Tibial nerve (tissue), 4 donors: ENCODE data around the gene SNX33. TPM values are rescaled to one million over a fixed set of nuclear protein-coding genes. Genes with fewer than 3 reads are reported as not detected.

Experiments
- DNase-seq, 2 donors: peaks; one replicate each; pipeline ENCODE4 v3.0.0-alpha.2; 2019; ENCODE audit warnings: low spot score in 2 of 2
- H3K27ac ChIP-seq, 4 donors: fragments of 200-600 bp; sonication (generic) in 3 of 4; one replicate each; pipeline ENCODE4 v1.5.1; 2017 to 2019; ENCODE audit warnings: mild to moderate bottlenecking in 1 of 4
- H3K27me3 ChIP-seq, 2 donors: fragments of 200-600 bp; sonication (generic) in 1 of 2; one replicate each; pipeline versions ENCODE4 v1.5.1 to v1.6.0; 2017 to 2019
- H3K36me3 ChIP-seq, 3 donors: fragments of 200-600 bp; sonication (generic); one replicate each; pipeline ENCODE4 v1.5.1; 2018 to 2019
- H3K4me1 ChIP-seq, 4 donors: fragments of 200-600 bp; sonication (generic) in 3 of 4; one replicate each; pipeline ENCODE4 v1.5.1; 2017 to 2019
- H3K4me3 ChIP-seq, 4 donors: fragments of 200-600 bp; sonication (generic) in 3 of 4; one replicate each; pipeline ENCODE4 v1.5.1; 2017 to 2019; ENCODE audit warnings: mild to moderate bottlenecking in 1 of 4, moderate library complexity in 1 of 4
- H3K9me3 ChIP-seq, 4 donors: fragments of 200-600 bp; sonication (generic) in 3 of 4; one replicate each; pipeline ENCODE4 v1.5.1; 2017 to 2019
- CTCF ChIP-seq, 5 experiments: fragments of 200-600 bp in 3 of 5; fragments of 450-650 bp in 2 of 5; sonication (generic) in 3 of 5; IDR thresholded peaks; one replicate each; pipeline ENCODE4 v1.5.1; 2016 to 2019; ENCODE audit warnings: antibody characterized with exemption in 5 of 5, mild to moderate bottlenecking in 3 of 5, moderate library complexity in 2 of 5
- EP300 ChIP-seq, 2 donors: sonication (generic); formaldehyde crosslinking; IDR thresholded peaks; one replicate each; pipeline ENCODE4 v1.6.1; 2017; ENCODE audit warnings: antibody characterized with exemption in 2 of 2, mild to moderate bottlenecking in 1 of 2
- POLR2A ChIP-seq, 2 donors: fragments of 450-650 bp; IDR thresholded peaks; one replicate each; pipeline ENCODE4 v1.6.1; 2017; ENCODE audit warnings: antibody characterized with exemption in 2 of 2, mild to moderate bottlenecking in 2 of 2, moderate library complexity in 2 of 2
- WGBS, 2 donors: methylation state at CpG; one replicate each; pipeline ENCODE4 v1.1.5; 2018; 5-methylcytosine and 5-hydroxymethylcytosine counted together
- total RNA-seq, 4 donors: library from RNA; depleted of rRNA; stranded (reverse); fragments of >200 nt; gene quantifications; one replicate each; pipeline ENCODE4 v1.1.0, GENCODE V29; 2016

Gene SNX33
- 10 to 100 TPM; 29.7 to 44.9 (median 31.1) TPM for total RNA-seq

GRCh38 chr15:75647370-75648155 lies at the start of gene SNX33:
Gene SNX33, plus strand, starts transcription at chr15:75647912. Its CDS starts 1,191 bp downstream, at chr15:75649103.
- 1% methylated on average over 39 to 72 of the region's 76 CpGs for WGBS, 2 donors
- peak within 1 kb of the TSS; percentile 89 to 96 (median 96) for H3K27ac ChIP-seq
- no peaks in the 10 kb centered on the region for H3K27me3 ChIP-seq
- DNase-seq: peak; percentile 63 to 64
- H3K4me1 ChIP-seq: peaks cover 0 to 53% (median 42%) of the 10 kb centered on the region in 4 donors
- H3K4me3 ChIP-seq: peak within 1 kb of the TSS; percentile 74 to 91 (median 84)
- TF ChIP-seq POLR2A (IDR thresholded peaks at IDR 0.05): peak in 1 of 2 donors; percentile 64
- TF ChIP-seq CTCF (IDR thresholded peaks at IDR 0.05): peak; percentile 31 to 73 (median 68)
- TF ChIP-seq EP300 (IDR thresholded peaks at IDR 0.05): peak in 1 of 2 donors; percentile 68
- no peaks in the 10 kb centered on the region for H3K9me3 ChIP-seq
- peaks cover 0 to 19% (median 0%) of the 10 kb centered on the region in 3 donors for H3K36me3 ChIP-seq

- peaks cover 0 to 99% (median 9%) of the 10 kb centered on the region in 3 donors for H3K36me3 ChIP-seq
- peaks cover 0 to 31% (median 2%) of the 10 kb centered on the region in 4 donors for H3K4me1 ChIP-seq
- no peaks in the 10 kb centered on the region for H3K9me3 ChIP-seq
- no peak for DNase-seq
- WGBS, 2 donors: 83 to 88% methylated on average over 4 of the region's 4 CpGs
- TF ChIP-seq EP300 (IDR thresholded peaks at IDR 0.05) (no peak), CTCF (IDR thresholded peaks at IDR 0.05) (no peak)
- no peak overlapping the region for H3K4me3 ChIP-seq
- H3K27me3 ChIP-seq: no peaks in the 10 kb centered on the region
- H3K27ac ChIP-seq: peak overlapping the region in 1 of 4 donors; percentile 1
Observed at GRCh38 chr15:75598361-75598760, 49.4 kb upstream of the SNX33 start.

GRCh38 chr15:75599401-75599800 lies 48.3 kb upstream of the SNX33 start:
- peaks cover 0 to 31% (median 2%) of the 10 kb centered on the region in 4 donors for H3K4me1 ChIP-seq
- WGBS, 2 donors: 29 to 51% methylated on average over 2 of the region's 2 CpGs
- no peaks in the 10 kb centered on the region for H3K27me3 ChIP-seq
- peak overlapping the region in 2 of 4 donors; percentile 31 to 40 for H3K27ac ChIP-seq
- no peak for TF ChIP-seq EP300 (IDR thresholded peaks at IDR 0.05)
- DNase-seq: no peak
- H3K36me3 ChIP-seq: peaks cover 0 to 99% (median 9%) of the 10 kb centered on the region in 3 donors
- H3K9me3 ChIP-seq: no peaks in the 10 kb centered on the region
- H3K4me3 ChIP-seq: no peak overlapping the region

GRCh38 chr15:75606026-75606425 lies 41.7 kb upstream of the SNX33 start:
- WGBS, 2 donors: 89 to 97% methylated on average over 8 of the region's 8 CpGs
- TF ChIP-seq CTCF (IDR thresholded peaks at IDR 0.05) (no peak), EP300 (IDR thresholded peaks at IDR 0.05) (no peak), POLR2A (IDR thresholded peaks at IDR 0.05) (no peak)
- Histone ChIP-seq H3K4me3 (no peak overlapping the region), H3K27me3 (no peaks in the 10 kb centered on the region), H3K27ac (no peak overlapping the region), H3K9me3 (no peaks in the 10 kb centered on the region), H3K36me3 (peaks cover 0 to 98% (median 17%) of the 10 kb centered on the region in 3 donors), H3K4me1 (no peaks in the 10 kb centered on the region)
- no peak for DNase-seq

- peaks cover 0 to 98% (median 17%) of the 10 kb centered on the region in 3 donors for H3K36me3 ChIP-seq
- H3K9me3 ChIP-seq: no peaks in the 10 kb centered on the region
- H3K4me3 ChIP-seq: no peak overlapping the region
- no peaks in the 10 kb centered on the region for H3K4me1 ChIP-seq
- TF ChIP-seq EP300 (IDR thresholded peaks at IDR 0.05) (no peak), CTCF (IDR thresholded peaks at IDR 0.05) (no peak), POLR2A (IDR thresholded peaks at IDR 0.05) (no peak)
- WGBS, 2 donors: 89 to 90% methylated on average over 6 of the region's 6 CpGs
- no peaks in the 10 kb centered on the region for H3K27me3 ChIP-seq
- no peak overlapping the region for H3K27ac ChIP-seq
- no peak for DNase-seq
Observed at GRCh38 chr15:75606711-75607699, 40.7 kb upstream of the SNX33 start.
